HG03520 (cell line): ENCODE data around the gene HIVEP1.
A peak's percentile ranks its signal among the peaks of the same experiment; 100 is the strongest.

Experiments
- ATAC-seq: cut with Tn5 transposase; IDR thresholded peaks from one replicate; pipeline ENCODE4 v1.9.1; 2021; ENCODE audit warnings: mild to moderate bottlenecking, moderate library complexity; ENCODE audit not compliant: unreplicated experiment

HIVEP1 gene

GRCh38 chr6:12114055-12114503, 102.0 kb downstream of the HIVEP1 start:
- ATAC-seq, result no peak

GRCh38 chr6:12115001-12115400, 102.9 kb downstream of the HIVEP1 start:
- ATAC-seq, result no peak

GRCh38 chr6:12115492-12115891, 103.4 kb downstream of the HIVEP1 start:
- ATAC-seq, result no peak

- no peak for ATAC-seq
These were observed 104.2 kb downstream of the HIVEP1 start for GRCh38 chr6:12116264-12116800.

GRCh38 chr6:12116978-12117377, 104.9 kb downstream of the HIVEP1 start:
- no peak for ATAC-seq

GRCh38 chr6:12118607-12119006, 106.5 kb downstream of the HIVEP1 start:
- no peak for ATAC-seq

GRCh38 chr6:12119085-12119588, 107.0 kb downstream of the HIVEP1 start:
- ATAC-seq, result peak; percentile 74

GRCh38 chr6:12125396-12125795, 113.3 kb downstream of the HIVEP1 start:
- no peak for ATAC-seq

GRCh38 chr6:12126051-12126450, 113.9 kb downstream of the HIVEP1 start:
- no peak for ATAC-seq

GRCh38 chr6:12129523-12129922, 117.4 kb downstream of the HIVEP1 start:
- no peak for ATAC-seq

- ATAC-seq, result no peak
These were observed 120.5 kb downstream of the HIVEP1 start for GRCh38 chr6:12132351-12133222.

- ATAC-seq, result no peak
These were observed 122.5 kb downstream of the HIVEP1 start for GRCh38 chr6:12134581-12134980.

- ATAC-seq, result no peak
These were observed 122.9 kb downstream of the HIVEP1 start for GRCh38 chr6:12134991-12135390.

- no peak for ATAC-seq
These were observed 124.8 kb downstream of the HIVEP1 start for GRCh38 chr6:12136905-12137304.

- ATAC-seq, result no peak
These were observed 125.4 kb downstream of the HIVEP1 start for GRCh38 chr6:12137480-12137879.

GRCh38 chr6:12138381-12138780, 126.3 kb downstream of the HIVEP1 start:
- no peak for ATAC-seq

- ATAC-seq, result no peak
These were observed 126.8 kb downstream of the HIVEP1 start for GRCh38 chr6:12138936-12139335.

GRCh38 chr6:12147557-12148316, 135.6 kb downstream of the HIVEP1 start:
- ATAC-seq, result no peak

- ATAC-seq, result no peak
These were observed 136.2 kb downstream of the HIVEP1 start for GRCh38 chr6:12148317-12148801.

GRCh38 chr6:12148841-12149240, 136.7 kb downstream of the HIVEP1 start:
- ATAC-seq, result no peak

GRCh38 chr6:12149944-12150510, 137.9 kb downstream of the HIVEP1 start:
- ATAC-seq, result no peak
